ENCODE results near the gene NUDT22.

The NUDT22 gene, protein sequence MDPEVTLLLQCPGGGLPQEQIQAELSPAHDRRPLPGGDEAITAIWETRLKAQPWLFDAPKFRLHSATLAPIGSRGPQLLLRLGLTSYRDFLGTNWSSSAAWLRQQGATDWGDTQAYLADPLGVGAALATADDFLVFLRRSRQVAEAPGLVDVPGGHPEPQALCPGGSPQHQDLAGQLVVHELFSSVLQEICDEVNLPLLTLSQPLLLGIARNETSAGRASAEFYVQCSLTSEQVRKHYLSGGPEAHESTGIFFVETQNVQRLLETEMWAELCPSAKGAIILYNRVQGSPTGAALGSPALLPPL

DNA sequence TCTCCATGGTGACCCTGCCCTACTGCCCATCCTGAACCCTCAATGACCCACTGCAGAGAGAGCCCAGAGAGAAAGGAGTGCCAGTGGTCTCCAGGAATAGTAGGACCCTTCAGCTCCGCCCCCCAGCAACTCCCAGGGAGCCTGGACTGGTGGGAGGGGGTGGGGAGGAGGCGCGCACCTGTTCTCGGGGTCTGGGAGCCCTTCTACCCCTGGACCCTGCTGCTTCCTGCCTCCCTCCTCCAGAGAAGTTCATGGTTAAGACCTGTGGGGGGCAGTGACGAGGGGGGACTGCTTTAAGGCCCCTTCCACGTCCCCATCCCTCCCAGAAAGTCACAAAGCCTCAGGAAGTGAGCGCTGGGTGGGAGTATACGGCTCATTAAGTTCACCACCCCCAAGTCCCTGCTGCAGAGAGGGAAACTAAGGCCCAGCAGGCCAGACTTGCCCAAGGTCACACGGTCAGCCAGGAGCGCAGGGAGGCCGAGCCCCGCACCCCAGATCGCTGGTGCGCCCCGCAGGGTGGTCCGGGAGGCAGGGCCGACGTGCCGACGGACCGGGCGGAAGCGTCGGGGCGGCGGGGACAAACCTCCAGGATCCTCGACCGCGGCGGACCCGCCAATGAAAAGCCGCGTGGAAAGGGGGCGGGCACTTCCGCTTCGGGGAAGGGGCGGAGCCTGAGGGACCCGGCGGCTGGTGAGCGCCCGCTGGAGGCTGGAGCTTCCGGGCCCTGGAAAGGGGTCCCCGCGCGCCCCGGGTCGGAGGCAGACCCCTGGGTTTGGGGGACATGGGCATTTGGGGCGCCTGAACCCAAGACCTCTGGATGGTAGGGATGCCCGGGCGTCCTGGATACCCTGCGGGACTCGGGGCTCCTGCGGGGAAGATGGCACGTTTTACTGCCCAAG lies at the start of gene NUDT22, which contains the start of gene TRPT1:
TSS of gene NUDT22 (plus strand) at position 667 of the 899 bp plus-strand sequence. CDS start 379 bp downstream, outside the sequence.
TSS of gene TRPT1 (minus strand) at position 579 of the 899 bp plus-strand sequence. CDS start at position 253, 326 bp downstream.
- DNase-seq (ENCODE audit: low spot score): peak; percentile 82

DNA sequence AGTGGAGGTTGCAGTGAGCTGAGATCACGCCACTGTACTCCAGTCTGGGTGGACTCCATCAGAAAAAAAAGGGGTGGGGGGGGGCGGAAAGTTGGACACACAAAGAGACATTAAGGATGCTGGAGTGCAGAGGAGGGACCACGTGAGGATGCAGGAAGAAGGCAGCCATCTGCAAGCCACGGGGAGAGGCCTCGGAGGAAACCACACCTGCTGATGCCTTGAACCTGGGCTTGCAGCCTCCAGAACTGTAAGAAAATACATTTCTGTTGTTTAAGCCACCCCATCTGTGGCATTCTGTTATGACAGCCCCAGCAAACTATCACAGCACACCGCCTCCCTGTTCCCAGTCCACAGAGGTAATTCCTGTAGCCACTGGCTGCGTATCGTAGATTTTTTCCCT lies 49.3 kb upstream of the NUDT22 start:
- no peak for DNase-seq (ENCODE audit: low spot score)

DNA sequence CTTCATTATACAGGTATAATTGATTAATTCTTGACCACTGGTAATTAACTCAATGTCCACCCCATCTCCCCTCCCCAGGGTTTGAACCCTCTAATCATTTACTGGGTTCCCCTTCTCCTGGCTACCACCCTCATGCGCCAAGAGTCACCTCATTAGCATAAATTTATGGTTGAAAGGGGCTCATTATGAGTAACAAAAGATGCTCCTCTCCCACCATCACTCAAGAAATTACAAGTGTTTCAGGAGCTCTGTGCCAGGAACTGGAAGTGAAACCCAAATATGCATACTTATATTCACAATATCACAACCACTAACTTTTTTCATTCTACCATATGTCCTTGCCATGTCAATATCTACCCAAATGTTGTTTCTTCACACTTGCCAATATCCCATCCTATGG lies 47.9 kb upstream of the NUDT22 start:
- DNase-seq (ENCODE audit: low spot score): no peak

DNA sequence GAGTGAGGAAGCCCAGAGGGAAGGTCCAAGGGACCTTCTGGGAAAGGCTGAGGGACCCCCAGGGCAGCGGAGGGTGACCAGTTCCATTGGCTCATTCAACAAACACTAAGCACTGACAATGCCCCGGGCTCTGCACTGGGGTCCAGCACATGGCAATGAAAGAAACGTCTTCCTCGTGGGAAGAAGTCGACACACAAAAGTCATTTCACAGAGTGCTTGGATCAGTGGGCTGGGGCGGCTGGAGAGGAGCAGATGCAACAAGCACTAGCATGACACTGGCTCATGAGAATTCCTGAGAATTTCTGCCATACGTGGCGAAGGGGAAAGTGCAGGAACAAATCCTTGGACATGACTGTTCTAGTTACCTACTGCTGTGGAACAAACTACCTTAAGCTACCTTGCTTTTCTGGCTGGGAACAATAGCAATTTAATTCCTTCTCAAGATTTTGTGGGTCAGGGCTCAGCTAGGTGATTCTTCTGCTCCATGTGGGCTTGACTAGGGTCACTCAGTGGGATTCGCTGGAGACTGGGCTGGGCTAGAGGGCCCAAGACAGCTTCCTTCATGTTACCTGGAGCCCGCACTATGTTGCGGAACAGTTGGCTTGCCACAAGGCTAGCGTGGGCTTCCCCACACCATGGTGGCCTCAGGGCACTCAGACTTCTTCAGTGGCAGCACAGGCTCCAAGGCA lies 47.0 kb upstream of the NUDT22 start:
- no peak for DNase-seq (ENCODE audit: low spot score)

DNA sequence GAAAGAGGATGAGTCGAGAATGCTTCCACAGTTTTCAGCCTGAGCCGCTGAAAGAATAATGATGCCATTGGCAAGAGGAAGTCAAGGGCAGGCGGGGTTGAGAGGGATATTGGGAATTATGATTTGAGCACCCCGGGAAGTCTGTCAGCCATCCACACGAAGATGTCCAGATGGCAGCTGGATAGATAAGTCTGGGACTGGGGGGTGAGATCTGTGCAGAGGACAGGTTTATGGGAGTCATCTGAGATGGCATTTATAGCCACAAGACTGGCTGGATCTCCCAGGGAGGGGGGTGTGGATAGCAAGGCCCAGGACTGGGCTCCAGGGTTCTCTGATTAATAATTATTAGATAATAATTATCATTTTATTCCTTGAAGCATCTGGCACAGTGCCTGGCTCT lies 45.2 kb upstream of the NUDT22 start:
- no peak for DNase-seq (ENCODE audit: low spot score)

DNA sequence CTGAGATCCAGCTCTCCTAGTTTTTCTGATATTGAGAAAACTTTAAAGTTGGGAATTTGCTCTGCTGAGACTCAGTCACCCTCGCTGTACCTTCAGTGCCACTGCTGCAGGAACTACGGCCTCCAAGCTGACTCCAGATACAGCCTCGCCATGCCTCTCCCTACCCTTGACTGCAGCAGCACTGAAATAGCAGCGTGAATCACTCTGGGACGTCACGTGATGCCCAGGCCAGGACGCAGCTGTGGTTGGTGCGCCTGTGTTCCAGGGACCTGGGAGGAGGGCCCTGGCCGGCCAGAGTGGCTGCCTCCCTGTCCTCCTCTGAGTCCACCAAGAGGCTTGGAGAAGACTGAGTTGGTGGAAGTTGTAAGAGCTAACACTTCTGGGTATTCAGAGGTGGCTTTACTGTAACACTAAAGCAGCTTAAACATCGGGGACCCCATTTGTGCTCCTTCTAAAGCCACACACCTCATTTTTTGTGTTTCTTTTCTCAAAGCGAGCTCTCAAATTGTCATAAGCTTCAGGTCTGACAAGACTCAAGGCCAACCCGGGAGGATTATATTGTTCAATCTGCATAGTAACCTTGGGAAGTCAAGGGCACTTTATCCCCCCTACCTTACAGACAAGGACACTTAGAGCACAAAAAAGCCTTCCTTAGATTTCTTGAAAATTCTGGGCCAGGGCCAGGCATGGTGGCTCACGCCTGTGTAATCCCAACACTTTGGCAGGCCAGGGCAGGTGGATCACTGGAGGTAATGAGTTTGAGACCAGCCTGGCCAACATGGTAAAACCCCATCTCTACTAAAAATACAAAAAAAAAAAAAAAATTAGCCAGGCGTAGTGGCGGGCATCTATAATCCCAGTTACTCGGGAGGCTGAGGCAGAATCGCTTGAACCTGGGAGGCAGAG lies 44.3 kb upstream of the NUDT22 start:
- peak; percentile 96 for DNase-seq (ENCODE audit: low spot score)

DNA sequence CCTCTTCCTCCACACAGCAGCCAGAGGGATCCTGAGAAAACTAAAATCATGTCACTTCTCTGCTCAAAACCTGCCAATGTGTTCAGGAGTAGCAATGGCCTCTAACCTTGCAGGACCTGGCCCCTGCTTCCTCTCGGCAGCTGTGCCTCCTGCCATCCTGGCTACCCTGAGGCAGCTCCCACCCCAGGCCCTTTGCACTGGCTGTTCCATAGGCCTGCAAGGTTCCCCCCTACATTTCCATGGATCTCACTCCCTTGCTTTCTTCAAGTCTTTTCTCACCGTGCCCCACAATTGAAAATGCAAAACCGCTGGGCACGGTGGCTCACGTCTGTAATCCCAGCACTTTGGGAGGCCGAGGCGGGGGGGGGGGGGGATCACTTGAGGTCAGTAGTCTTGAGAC lies 42.2 kb upstream of the NUDT22 start:
- DNase-seq (ENCODE audit: low spot score): no peak

DNA sequence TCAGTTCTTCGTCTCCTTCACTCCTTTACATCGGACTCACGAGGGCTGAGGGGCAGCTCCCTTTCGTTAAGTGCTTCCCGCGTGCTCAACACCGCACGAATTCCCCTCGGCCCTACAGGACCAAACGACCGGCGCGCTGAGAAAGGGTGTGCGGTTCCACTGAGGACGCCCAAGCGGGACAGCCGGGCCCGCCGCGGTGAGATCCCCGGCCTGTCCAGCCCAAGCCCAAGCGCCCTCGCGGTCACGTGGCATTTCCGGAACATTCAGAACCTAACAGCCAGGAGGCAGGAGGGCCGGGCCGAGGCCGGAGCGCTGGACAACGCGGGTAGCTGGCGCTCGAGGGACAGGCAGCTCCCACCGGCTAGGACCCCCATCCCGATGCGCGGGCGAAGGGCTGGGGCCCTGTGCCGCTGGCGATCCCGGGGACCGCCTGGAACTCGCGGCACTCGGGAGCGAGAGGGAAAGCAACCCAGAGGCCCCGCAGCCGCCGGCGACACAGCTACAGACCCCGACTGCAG lies 40.8 kb upstream of the NUDT22 start:
- peak; percentile 83 for DNase-seq (ENCODE audit: low spot score)

DNA sequence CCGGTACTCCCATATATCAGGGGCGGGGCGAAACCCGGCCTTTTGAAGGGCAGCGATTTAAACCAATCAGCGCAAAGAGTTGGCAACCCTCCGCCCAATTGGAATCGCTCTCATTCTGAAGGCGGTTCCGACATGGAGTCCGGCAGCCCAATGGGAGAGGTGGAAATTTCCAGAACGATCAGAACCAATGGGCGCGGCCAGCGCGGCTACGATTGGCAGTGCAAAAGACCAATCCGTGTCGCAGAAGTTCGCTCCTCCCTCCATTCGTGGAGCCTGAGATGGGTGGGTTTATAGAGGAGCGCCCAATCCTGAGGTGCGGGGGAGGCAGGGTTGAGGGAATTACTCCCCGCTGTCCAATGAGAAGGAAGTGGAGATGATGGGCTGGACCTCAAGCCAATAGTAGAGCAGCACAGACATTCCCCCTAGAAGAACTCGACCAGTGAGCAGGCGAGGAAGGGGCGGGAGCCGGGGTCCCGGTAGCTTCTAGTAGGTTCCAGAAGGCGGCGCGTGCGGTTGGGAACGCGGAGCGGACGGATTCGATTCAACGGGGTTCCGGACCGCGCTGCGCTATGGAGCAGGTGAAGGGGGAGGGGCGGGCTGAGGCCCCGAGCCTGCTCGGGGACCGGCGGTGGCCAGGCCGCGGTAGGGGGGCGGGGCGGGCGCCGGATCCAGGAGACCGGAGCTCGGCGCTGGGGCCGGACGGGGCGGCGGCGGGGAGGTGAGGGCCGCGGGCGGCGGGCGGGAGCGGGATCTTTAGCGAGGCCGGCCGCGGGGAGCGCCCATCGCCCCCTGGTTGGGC lies 40.2 kb upstream of the NUDT22 start, which contains the start of gene STIP1:
TSS of gene STIP1 (plus strand) at position 479 of the 799 bp plus-strand sequence. CDS start at position 570, 91 bp downstream.
- peak; percentile 100 for DNase-seq (ENCODE audit: low spot score)

DNA sequence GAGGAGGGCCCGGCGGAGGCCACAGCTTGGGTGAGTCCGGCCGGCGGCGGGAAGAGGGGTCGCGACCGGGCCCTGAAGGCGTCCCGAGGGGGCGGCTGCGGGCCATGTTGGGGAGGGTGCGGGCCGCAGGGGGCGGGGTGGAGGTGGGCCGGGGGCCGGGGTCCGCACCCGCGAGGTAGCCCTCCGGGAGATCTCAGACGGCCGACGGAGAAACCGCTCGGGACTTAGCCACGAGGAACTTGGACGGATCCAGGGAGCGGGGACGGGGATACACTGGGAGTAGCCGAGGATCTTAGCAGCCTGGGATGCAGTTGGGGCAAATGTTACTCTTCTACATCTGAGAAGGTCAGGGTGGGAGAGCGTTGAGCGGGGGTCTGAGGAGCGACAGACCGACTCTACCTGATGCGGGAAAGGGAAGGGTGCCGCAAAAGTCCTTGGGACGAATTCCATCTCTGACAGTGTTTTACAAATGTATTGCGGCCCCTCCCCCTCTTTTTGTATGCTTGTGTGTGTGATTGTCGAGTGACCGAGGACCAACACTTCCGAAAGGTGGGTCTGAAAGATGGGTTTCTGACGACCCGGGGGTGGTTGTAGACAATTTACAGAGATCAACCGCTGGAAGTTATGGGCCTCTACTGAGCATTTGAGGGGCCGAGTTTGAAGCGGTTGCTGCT lies 39.4 kb upstream of the NUDT22 start:
- no peak for DNase-seq (ENCODE audit: low spot score)

DNA sequence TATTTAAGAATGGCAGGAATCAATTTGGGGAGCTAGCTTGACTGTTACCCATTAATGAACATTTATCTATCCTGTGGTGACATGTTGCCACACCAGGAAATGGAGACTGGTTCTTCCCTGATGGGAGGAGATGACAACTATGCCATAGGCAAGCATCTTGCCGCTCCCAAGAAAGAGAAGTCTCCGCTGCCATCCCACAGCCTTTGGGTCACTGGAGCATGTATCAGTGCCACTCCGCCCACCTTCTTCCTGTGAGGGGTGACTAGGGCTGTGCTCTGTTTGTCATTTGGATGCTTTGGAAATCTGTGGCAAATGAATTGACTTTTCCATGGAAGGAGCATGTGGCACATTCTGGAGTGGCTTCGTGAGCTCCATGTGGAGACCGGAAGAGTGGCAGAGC lies 33.6 kb upstream of the NUDT22 start:
- DNase-seq (ENCODE audit: low spot score): no peak

DNA sequence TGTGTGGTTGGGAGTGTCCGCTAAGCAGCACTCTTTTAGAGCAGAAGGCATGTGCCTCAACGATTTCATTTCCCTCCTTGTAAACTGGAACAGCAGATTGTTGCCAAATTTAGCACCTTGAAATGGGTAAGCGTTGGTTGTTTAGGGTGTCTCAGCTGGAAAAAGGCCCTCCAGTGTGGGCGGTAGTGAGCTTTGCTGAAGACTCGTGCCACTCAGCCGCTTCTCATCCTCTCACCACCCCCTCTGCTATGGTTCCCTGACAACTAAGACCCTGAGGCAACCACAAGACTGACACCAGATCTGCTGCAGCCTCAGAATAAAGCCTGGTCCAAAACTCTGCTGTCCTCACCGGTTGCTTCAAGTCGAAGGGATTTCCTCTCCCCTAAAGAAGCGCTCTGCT lies 29.4 kb upstream of the NUDT22 start:
- no peak for DNase-seq (ENCODE audit: low spot score)

DNA sequence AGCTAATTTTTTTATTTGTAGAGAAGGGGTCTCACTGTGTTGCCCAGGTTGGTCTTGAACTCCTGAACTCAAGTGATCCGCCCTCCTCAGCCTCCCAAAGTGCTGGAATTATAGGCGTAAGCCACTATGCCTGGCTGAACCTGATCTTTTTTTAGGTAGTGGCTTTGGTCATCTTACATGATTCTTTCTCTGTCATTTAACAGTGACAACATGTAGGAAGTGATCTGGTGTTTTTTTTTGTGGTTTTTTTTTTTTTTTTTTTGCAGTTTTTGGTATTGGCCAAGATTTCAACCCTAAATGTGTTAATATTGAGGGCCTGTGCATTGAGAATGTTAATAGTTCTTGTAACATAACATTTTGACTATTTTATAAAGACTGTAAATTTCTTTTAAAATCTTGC lies 27.6 kb upstream of the NUDT22 start:
- no peak for DNase-seq (ENCODE audit: low spot score)

DNA sequence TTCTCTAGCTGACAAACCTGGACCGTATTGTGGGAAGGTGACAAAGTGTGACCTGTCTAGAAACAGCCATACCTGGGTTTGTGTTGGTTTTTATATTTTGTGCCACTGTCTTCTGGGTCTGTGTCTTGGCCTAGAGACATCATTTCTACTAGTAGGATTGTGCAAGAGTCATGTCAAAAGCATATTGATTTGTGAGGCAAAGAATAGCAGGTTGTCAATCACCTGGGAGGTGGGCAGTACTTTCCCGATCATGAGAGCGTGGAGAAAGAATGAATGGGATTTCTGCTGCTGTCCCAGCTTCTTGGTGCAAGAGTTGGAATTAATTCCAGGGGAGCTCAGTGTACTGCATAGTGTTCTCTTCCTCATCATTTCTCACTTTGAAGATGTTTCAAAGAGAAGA lies 24.5 kb upstream of the NUDT22 start:
- no peak for DNase-seq (ENCODE audit: low spot score)

DNA sequence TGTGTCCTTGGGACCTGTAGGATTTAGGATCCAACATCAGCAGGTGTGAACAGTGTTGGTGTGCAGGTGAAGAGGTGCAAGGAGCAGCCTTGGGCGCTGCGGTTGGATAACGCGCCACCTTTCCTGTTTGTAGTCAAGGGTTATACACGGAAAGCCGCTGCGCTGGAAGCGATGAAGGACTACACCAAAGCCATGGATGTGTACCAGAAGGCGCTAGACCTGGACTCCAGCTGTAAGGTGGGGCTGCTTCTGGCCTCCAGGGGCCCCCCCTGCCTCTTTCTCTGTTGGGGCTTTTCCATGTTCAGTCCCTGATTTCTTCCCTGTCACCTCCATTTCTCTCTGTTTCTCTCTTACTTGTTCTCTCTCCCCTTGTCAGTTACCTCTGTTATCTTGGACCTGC lies 23.1 kb upstream of the NUDT22 start:
- no peak for DNase-seq (ENCODE audit: low spot score)

DNA sequence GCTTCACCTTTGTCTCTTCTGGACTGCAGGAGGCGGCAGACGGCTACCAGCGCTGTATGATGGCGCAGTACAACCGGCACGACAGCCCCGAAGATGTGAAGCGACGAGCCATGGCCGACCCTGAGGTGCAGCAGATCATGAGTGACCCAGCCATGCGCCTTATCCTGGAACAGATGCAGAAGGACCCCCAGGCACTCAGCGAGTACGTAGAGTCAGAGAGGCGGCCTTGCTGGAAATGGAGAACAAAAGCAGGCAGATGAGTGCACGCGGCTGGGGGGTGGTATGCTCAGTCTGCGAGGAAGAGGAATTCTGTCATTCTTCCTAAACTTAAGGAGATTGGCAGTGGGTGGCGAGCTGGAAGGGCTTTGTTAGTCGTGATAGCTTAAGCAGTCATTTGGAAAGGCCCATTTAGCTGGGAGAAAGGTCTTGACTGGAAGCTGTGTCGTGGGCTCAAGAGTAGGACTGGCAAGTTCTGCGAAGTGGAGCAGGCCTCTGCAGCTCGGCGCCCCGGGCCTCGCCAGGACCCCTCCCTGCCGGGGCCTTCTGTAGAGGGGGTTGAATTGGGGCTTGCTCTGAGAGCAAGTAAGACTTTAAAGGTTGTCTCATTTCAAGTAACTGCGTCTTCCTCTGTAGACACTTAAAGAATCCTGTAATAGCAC lies 22.5 kb upstream of the NUDT22 start:
- DNase-seq (ENCODE audit: low spot score): no peak

DNA sequence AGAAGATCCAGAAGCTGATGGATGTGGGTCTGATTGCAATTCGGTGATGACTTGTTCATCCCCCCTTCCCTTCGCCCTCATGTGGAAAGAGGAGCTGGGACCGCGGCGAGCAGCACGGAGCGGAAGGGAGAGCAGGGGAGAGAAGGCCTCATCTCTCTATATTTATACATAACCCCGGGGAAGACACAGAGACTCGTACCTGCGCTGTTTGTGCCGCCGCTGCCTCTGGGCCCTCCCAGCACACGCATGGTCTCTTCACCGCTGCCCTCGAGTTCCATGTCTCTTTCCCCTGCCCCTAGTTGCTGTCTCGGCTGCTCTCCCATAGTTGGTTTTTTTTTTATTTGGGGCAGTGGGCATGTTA lies 22.0 kb upstream of the NUDT22 start:
- DNase-seq (ENCODE audit: low spot score): no peak

DNA sequence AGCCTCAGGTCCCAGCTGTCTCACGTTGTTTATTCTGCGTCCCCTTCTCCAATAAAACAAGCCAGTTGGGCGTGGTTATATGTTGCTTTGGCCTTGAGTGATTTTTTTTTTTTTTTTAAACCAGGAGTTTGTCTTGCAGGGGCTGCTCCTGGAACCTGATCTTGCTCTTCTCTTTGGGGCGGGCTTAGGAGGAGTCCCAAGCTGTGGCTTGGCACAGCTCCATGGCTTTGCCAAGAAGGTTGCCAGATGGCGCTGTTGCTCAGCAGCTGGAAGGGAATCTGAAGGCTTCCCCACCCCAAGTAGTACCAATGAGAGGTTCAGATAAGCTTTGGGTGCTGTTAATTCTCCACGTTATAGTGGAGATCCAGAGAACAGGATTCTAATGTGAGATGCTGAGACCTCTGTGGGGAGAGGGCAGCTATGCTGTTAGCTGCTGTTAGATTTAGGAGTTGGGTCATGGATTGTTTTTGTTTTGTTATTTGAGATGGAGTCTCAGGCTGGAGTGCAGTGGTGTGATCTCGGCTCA lies 21.5 kb upstream of the NUDT22 start:
- peak; percentile 90 for DNase-seq (ENCODE audit: low spot score)

All from RKO (cell line).